Mammary epithelial cell (primary cell): ENCODE data around the gene OS9.
"Not testable (repeated sequence)": the region's sequence is repeated elsewhere in the genome, so short reads cannot be mapped to it uniquely, and the experiment has no call there.

Source experiments
- EZH2 ChIP-seq: IDR thresholded peaks from 2 replicates; pipeline ENCODE4 v1.6.1; 2012; ENCODE audit warnings: low read length, inconsistent platforms, borderline replicate concordance
- TF ChIP-seq, protein P1 (sequence below), 2 donors: IDR thresholded peaks in 1 of 2; conservative IDR thresholded peaks in 1 of 2; 2 replicates each; pipeline ENCODE4 v1.5.1; 2011 to 2012; ENCODE audit warnings: inconsistent platforms in 2 of 2, low read length in 2 of 2, mild to moderate bottlenecking in 2 of 2, control low read depth in 1 of 2, low read depth in 1 of 2; ENCODE audit not compliant: insufficient read depth in 1 of 2; ENCODE audit errors: extremely low read depth in 1 of 2

DNA sequence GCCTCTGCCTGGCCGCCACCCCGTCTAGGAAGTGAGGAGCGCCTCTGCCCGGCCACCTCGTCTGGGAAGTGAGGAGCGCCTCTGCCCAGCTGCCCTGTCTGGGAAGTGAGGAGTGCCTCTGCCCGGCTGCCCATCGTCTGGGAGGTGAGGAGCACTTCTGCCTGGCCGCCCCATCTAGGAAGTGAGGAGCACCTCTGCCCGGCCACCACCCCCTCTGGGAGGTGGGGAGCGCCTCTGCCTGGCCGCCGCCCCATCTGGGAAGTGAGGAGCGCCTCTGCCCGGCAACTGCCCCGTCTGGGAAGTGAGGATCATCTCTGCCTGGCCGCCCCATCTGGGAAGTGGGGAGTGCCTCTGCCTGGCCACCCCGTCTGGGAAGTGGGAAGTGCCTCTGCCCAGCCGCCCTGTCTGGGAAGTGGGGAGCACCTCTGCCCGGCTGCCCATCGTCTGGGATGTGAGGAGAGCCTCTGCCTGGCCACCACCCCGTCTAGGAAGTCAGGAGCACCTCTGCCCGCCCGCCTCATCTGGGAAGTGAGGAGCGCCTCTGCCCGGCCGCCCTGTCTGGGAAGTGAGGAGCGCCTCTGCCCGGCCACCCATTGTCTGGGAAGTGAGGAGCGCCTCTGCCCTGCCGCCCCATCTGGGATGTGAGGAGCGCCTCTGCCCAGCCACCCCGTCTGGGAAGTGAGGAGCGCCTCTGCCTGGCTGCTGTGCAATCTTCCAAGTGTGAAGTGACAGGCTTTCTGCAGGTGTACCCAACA, 28.7 kb upstream of the OS9 start:
- not testable (repeated sequence) for TF ChIP-seq EZH2
- TF ChIP-seq, protein P1, sequence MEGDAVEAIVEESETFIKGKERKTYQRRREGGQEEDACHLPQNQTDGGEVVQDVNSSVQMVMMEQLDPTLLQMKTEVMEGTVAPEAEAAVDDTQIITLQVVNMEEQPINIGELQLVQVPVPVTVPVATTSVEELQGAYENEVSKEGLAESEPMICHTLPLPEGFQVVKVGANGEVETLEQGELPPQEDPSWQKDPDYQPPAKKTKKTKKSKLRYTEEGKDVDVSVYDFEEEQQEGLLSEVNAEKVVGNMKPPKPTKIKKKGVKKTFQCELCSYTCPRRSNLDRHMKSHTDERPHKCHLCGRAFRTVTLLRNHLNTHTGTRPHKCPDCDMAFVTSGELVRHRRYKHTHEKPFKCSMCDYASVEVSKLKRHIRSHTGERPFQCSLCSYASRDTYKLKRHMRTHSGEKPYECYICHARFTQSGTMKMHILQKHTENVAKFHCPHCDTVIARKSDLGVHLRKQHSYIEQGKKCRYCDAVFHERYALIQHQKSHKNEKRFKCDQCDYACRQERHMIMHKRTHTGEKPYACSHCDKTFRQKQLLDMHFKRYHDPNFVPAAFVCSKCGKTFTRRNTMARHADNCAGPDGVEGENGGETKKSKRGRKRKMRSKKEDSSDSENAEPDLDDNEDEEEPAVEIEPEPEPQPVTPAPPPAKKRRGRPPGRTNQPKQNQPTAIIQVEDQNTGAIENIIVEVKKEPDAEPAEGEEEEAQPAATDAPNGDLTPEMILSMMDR (conservative IDR thresholded peaks at IDR 0.05 in 1 of 2, IDR thresholded peaks at IDR 0.05 in 1 of 2; ENCODE audit: extremely low read depth in 1 of 2, insufficient read depth in 1 of 2, low read depth in 1 of 2, low read length in 2 of 2): not testable (repeated sequence)
